SIG-M5 treated with dmso at 0.1 percent for 504 hours (cell line): Measurements from ENCODE around the gene MAN1C1.
"Not testable (repeated sequence)": the region's sequence is repeated elsewhere in the genome, so short reads cannot be mapped to it uniquely, and the experiment has no call there.

ENCODE experiments used
- DNase-seq: peaks from one replicate; lab custom pipeline; 2025; ENCODE audit not compliant: unreplicated experiment; lab: John Stamatoyannopoulos, UW

The MAN1C1 gene

DNA sequence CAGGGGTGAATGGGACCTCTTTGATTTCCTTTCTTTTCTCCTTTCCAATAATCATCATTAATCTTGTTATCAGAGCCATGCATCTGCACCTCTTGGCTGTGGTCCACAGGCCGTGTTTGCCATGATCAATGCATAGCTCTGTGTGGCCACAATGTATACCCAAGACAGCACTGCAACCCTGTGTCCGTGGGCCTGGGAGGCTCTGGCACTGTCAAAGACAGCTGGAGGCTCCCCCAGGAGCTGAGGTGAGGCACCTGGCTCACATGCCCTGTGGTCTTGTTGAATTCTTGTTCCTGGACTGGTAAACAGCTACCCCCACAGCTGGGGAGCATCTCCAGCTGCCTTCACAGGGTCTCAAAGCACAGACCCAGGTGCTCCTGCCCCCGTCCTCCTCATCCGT lies 116.2 kb downstream of the MAN1C1 start:
- DNase-seq = no peak

DNA sequence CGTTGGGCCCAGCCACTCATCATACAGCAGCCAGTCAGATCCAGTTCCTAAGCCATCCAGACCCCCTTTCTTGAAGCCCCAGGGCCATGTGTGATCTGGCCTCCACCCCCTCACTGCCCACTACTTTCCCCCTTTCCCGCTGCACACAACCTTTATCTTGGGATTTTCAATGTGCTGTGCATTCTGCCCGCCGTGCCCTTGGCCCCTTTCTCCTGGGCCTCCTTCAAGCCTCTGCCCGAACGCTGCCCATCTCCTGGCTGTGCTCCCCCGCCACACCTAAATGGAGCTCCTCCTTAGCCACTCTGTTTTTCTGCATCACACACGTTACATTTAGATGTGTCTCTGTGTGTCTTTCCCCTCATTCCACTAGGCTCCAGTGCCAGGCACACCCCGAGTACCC lies 116.7 kb downstream of the MAN1C1 start:
- DNase-seq = no peak

DNA sequence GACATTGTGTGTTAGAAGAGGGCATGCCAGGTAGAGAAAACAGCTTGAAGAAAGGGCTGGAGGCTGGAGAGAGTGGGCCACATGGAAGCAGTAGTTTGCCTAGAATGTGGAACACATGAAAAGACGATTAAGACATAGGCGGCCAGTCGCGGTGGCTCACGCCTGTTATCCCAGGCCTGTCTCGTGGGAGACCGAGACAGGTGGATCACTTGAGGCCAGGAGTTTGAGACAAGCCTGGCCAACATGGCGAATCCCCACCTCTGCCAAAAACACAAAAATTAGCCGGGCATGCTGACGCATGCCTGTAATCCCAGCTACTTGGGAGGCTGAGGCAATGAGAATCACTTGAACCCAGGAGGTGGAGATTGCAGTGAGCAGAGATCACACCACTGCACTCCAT lies 118.4 kb downstream of the MAN1C1 start:
- DNase-seq = not testable (repeated sequence)

DNA sequence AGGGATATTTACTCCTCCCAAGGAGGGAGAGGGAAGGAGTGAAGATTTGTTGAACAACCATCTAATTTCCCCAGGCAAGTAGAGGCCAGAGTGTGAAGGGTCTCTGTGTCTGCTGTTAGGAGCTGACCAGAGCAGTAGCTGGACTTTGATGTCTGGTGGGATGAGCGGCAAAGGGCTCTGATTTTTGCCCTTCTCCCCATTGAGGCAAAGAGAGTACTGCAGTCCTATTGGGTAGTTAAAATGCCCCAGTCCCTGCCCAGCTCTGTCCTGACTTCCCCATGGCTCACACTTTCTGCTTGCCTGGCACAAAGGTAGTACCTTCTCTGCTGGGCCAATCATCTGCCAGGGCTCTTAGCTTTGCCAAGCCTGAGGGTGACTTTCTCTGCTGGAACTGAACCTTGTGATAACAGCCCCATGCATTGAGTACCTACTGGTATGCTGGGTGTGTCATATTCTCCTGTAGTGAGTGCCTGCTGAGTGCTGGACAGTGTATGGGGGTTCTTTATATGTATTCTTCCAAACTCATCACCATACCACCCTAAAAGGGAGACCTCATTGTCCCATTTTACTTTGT lies 119.5 kb downstream of the MAN1C1 start:
- DNase-seq = no peak

DNA sequence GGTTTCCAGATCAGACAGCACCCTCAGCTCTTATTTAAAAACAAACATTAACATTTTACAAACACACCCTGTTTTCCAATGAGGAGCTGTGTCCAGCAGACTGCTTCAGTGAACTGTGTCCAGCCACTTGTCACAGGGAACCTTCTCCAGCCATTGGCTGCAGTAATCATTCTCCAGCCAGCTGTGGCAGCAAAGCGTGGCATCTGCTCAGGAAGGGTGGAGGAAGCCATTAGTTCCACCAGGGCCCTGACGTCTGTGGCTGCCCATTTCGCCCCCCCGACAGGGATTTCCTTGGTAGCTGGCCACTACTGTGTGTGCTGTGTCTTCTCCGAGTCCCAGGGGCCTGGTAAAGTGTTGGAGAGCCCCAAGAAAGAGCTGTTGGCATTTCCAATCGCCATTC lies 120.5 kb downstream of the MAN1C1 start:
- DNase-seq = no peak

DNA sequence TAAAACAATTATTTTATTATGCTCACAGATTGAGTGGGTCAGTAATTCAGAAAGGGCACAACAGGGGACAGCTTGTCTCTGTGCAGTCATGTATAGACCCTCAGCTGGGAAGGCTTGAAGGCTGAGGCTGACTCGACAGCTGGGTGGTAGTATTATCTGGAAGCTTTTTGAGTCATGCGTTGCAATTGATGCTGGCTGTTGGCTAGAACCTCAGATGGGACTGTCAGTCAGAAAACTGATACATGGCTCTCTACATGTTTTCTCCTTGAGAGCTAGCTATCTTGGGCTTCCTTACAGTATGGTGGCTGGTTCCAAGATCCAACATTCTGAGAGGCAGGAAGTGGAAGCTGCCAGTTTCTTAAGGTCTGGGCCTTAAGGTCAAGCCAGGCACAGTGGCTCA lies 121.9 kb downstream of the MAN1C1 start:
- DNase-seq = no peak

DNA sequence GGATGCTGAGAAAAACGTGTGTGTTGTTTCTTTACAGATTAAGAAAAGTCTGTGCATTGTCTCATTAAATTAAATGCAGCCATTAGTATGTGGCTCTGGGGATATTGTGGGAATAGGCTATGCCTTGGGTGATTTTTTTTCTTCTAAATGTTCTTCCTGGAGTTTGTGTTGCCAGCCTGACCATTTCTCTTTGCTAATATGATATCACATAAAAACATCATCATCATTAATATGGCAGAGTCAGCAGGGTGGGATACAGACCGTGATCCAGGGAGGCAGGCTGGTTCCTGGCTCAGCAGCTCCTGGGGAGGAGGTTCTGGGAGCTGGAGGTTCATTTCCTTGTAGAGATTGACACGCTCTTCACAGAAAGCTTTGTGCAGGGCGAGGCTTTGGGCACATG lies 122.8 kb downstream of the MAN1C1 start:
- DNase-seq = no peak

DNA sequence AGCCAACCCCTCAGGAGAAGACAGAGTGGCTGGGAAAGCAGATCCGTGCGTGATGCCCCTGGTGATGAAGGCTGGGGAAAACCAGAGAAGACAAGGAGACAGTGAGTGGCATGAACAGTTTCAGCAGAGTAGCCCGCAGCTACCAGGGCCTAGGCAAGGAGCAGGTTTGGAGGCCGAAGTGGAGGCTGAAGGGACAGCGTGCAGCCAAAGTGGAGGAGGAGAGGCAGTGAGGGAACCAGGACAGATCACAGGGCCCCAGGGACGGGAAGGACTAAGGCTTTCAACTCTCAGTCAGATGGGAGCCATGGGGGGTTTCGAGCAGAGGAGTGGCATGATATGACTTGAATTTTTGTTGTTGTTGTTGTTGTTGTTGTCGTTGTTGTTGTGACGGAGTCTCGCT lies 123.5 kb downstream of the MAN1C1 start:
- DNase-seq = no peak

DNA sequence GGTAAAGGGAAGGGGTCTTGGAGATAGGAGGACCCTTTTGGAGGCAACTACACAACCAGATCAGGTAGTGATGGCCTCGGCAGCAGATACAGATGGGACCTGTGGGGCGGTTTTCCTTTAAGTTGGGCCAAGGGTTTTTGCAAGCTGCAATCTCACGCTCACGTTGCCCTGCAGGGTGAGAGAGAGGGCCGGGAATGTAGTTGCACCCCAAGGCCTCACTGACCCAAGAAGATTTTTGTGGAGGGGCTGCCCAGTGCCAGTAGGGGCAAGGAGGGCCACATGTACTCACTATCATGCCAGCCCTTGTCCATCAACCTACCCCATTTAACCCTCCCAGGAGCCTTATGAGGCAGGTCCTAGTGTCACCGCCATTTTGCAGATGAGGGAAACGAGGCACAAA lies 125.7 kb downstream of the MAN1C1 start:
- DNase-seq = no peak

DNA sequence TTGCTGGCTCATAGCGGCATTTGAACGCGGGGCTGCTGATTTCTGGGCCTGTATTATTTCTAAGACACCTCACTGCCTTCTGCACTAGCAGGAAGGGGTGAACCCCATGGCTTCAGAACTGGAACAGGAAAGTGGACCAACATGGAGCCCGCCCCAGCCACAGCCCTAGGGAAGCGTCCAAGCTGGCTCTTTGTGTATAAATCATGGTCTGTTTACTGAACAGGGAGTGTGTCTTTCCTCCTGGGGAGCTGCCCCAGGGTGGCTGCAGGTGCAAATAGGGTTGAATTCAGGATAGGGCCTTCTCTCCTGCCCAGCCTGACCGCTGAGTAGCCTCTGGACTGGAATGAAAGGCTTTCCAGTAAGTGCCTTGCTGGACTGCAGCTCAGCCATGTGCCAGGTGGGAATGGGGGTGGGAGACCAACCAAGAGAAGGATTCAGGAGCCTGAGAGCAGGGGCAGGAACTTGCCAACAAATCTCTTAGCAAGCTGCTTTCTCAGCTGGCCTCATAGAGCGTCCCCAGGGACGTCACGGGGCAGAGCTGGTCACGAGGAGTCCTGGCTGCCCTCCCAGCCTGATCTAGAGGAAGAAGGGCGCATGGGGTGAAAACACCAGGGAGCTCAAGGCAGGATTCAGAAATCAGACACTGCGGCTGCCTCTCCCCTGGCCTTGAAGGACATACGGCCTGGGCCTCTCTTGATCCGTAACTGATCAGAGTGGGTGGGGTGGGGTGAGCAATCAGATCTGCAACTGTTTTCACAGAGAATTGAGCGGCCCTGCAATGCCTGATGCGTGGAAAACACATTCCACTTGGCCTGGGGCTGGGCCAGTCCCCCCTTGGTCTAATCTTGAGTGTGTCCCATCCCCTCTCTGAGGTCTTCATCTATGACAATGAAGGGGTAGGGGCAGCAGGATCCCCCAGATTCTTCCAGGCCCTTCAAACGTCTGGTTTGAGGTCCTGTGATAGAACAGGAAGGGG lies 126.9 kb downstream of the MAN1C1 start:
- no peak for DNase-seq

DNA sequence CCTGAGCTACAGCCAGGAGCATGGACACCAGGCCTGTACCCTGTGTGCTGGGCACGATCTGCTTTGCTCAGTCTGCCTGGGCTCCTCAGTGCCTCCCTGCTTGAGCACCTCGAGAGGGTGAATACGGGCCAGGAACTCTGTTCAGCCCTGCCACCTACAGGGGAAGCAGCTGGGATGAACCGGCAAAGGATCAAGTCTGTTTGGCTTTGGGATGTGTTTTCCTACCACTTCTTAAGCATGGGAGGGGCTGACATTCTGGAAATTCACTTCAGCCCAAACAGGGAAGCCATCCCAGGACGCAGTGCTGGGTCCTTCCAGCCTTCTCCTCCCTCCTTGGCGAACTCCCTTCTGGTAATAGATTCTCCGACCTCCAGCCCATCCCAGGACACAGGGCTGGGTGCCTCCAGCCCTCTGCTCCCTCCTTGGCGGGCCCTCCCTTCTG lies 127.6 kb downstream of the MAN1C1 start:
- no peak for DNase-seq

DNA sequence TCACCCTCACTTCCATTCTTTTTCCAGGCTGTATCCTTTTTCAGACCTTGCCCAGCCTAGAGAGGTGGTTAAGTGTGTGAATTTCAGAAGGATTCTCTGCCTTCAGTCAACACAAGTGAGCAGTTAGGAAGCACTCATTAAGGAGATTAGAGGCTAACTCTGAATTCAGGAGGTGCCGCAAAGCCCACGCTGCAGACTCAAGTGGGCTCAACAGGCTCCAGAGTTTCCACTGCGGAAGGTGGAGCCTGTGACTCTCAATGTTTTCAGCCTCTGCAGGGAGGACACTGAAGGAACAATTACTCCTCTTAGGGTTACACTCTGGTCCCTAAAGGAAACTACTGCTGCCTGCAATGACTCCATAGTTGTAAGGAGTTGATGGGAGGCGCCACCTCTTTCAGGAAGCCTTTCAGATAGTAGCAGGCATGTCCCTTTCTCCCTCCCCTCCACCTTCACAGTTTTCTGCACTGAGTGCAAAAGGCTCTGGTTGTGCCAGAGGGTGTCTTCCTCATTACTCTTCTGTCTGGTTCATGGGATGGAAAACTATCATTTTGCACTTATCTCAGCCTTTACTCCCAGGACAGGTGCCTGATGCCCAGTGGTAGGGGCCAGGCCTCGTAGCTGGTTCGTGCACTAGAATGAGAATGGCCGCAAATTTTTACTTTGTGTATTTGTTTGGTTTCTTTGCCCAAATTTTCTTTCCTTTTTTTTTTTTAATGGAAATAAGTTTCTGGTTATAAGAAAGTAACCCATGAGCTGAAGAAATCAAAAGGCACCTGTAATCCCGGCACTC lies 128.2 kb downstream of the MAN1C1 start:
- no peak for DNase-seq

DNA sequence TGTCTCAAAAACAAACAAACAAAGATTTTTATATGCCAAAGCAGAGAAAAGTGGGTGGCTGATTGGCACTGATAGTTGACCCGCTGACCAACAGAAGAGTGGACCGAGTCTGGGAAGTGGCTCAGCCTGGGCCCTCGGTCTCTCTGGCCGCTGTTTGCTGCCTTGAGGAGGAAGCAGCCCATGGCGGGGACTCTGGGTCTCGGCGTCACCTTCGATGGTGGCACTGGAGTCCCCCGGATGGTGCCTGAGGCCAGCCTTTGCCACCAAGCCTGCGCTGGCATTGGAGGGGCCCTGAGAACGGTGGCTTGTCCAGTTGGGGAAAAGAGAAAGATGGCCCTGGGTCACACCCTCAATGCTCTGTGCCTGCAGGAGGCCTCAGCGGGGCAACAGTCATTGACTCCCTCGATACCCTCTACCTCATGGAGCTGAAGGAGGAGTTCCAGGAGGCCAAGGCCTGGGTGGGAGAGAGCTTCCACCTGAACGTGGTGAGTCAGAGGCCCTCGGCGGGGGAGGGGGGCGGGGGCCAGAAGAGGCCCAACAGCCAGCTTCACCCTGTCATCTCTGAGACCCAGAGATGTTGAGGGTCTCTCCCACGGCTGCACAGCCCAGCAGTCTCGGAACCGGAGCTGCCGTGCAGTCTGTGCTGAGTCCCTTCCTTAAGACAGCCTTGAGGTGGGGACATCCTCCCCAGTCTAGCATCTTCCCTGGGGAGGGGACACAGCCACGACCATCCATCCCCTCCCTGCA lies 129.9 kb downstream of the MAN1C1 start:
- DNase-seq = no peak

DNA sequence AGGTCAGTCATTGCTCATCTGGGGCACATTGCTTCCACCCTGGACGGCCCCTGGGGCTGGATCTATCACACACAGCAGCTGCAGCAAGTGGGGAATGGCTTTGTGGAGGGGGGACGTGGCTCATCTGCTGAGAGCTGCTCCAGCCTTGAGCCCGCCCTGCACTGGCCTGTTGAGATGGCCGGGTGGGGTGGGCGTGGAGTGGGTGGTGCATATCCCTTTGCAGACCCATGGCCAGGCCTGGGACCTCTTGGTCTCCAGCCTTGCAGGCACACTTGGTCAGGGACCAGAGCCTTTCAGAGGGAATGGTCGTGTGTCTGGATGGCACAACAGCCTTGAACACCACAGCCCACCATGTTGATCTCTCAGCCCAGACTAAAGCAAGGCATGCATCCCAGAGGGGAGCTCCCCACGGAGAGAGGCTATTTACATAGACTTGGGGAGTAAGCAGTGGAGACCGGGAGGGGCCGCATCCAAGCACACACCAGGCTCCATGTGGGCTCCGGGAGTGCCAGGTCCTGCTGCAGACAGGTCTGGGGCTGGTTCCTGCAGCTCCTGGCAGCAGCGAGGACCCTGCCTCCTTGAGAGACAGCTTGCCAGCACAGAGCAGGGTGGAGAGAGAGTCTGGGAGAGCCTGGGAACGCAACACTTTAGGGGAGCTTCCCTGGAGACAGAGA lies 130.6 kb downstream of the MAN1C1 start:
- DNase-seq = no peak

DNA sequence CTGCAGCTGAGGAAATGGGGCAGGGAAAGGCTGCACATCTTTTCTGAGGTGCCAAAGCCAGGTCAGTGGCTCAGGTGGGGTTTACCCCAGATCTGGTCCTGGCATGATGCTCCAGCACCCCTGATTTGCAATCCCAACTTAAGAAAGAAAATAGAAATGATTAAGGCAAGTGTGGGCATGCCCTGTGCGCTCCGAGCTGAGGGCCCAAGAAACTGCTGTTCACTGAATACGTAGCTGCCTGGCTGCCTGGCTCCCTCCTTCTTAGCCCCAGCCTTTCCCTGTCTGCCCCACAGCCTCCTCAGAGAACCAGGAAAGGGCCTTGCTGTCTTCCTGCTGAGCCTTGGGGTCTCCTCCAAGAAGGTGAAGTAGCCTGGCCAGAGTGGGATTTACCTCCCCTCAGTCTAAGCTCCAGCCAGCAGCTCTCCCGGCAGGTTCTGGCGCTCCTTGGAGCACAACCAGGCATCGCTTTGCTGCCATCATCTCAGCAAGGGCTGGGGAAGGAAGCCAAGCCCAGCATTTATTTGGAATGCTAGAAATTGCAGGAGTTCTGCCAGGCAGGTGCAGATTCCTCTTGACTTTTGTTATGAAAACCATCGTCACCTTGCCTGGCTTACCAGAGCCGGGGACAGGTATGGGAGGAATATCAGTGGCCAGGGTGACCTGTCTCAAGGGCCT lies 132.1 kb downstream of the MAN1C1 start:
- no peak for DNase-seq

DNA sequence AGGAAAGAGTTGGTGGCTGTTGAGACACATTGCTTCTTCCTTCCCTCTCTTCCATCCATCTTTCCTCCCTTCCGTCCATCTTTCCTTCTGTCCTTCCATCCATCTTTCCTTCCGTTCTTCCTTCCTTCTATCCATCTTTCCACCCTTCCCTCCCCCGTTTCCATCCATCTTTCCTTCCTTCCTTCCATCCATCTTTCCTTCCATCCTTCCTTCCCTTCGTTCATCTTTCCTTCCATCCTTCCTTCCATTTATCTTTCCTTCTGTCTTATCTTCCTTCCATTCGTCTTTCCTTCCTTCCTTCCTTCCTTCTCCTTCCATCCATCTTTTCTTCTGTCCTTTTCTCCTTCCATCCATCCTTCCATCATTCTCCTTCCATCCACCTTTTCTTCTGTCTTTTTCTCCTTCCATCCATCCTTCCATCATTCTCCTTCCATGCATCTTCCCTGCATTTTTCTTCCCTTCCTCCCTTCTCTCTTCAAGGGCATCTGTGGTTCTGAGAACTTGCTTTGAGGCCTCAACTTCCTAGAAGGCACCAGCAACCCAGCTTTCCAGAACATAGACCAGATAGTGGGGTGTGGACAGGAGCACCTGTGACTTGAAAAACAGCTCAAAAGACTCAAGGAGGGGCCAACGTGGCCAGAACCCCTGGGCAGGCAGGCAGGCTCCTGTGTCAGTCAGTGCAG lies 134.5 kb downstream of the MAN1C1 start:
- DNase-seq = no peak

DNA sequence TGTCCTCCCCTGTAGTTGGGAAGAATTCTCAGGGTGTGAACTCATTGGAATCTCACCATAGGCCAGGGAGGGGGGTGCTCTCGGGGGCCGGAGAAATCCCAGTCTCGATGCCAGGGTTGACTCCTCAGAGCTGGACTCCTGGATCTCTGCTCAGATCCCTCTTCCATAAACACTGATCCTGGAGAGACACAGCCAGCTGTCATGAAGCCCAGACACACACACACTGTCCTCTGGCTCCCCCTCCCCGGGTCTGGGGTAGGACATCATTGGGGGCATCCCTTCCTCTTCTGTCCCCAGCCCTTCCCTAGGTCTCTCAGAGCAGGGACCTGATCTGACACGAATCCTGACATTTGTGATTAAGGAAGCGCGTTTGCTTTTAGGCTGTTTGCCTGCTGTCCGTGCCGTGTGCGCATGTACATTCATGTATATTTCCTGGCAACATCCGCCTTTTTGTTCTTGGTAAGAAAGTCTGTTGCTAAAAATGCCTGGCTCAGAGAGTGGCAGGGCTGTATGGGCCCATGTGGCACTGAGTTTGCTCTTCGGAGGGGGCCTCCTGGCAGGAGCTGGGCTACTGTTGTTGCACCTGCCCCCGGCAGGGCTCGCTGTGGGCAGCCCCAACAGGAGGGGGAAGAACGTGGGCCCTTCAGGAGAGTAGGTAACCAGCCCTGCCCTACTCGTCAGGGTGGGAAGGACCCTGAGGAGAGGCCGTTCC lies 138.0 kb downstream of the MAN1C1 start:
- no peak for DNase-seq

DNA sequence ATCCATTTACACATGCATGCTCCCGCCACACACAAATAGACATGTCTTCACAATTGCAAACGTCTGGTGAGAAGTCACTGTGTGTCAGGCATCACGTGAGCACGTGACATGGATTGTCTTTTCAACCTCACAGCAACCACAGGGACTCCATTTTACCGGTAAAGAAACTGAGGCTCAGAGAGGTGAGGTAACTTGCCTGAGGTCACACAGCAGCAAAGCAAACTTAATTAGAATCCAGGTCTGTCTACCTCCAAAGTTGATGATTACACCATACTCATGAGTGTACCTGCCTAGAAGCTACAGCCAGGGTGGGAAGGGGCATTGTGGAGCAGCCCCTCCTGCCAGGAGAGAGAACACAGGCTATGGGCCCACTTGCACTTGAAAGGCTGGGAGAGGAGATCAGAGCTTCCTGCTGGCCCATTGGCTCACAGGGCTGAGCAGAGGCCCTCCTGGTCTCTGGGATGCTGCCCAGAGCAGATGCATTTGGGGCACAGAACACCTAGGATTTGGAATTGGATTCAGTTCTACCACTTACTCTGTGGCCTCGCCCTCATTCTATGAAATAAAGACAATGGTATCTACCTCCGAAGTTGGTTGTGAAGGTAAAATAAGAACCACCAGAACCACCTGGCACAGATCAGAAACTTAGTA lies 139.0 kb downstream of the MAN1C1 start:
- DNase-seq = no peak
